Neural progenitor cell (in vitro differentiated cells): ENCODE measurements around the gene PCCA.

Source experiments
- EZH2 ChIP-seq: fragments of 200-600 bp; sonication (generic); IDR thresholded peaks from 2 replicates; pipeline ENCODE4 v1.6.1; 2017; ENCODE audit warnings: antibody characterized with exemption, mild to moderate bottlenecking, moderate library complexity
- TF ChIP-seq, protein P1 (sequence below): fragments of 200-600 bp; sonication (generic); IDR thresholded peaks from 2 replicates; pipeline ENCODE4 v1.5.1; 2017; ENCODE audit warnings: antibody characterized with exemption, mild to moderate bottlenecking

DNA sequence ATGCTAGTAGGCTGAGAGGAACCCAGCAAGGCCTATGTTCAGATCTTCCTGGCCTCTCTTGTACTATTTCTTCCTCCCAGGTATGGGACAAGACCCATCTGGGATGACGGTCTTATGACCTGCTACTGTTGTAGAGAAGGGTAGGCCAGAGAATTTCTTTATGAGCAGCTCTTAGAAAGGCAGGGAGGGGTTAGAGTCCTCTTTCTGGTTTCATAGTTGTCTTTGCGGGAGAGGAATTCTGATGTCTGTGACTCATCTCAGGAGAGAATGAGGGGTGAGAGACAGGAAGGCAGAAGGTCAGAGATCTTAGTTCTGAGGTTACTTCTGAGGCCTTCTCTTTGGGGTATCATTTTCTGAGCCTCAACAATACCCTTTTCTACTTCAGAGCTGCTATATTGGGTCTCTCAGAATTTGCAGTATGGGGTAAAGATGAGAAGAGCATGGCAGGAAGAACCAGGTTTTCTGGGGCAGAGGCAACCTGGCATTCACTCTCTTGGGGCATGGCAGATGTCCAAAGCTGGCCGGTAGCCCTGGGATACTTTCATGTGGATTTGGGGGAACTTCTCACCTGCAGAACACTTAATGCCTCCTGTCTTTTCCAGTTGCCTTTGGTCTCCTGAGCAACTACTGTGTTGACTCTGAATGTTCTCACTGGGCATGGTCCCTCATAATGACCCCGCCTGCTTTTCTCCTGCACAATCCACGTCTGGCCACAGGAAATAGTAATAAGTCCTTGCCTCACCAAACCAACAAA is 345.3 kb downstream of the PCCA start:
- no peak for TF ChIP-seq EZH2
- TF ChIP-seq, protein P1, sequence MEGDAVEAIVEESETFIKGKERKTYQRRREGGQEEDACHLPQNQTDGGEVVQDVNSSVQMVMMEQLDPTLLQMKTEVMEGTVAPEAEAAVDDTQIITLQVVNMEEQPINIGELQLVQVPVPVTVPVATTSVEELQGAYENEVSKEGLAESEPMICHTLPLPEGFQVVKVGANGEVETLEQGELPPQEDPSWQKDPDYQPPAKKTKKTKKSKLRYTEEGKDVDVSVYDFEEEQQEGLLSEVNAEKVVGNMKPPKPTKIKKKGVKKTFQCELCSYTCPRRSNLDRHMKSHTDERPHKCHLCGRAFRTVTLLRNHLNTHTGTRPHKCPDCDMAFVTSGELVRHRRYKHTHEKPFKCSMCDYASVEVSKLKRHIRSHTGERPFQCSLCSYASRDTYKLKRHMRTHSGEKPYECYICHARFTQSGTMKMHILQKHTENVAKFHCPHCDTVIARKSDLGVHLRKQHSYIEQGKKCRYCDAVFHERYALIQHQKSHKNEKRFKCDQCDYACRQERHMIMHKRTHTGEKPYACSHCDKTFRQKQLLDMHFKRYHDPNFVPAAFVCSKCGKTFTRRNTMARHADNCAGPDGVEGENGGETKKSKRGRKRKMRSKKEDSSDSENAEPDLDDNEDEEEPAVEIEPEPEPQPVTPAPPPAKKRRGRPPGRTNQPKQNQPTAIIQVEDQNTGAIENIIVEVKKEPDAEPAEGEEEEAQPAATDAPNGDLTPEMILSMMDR = no peak
